GM19240 (cell line): ENCODE data around the gene OR51V1.
A peak's percentile ranks its signal among the peaks of the same experiment; 100 is the strongest.

Experiments used
- DNase-seq: peaks from one replicate; pipeline ENCODE4 v3.0.0; 2011; ENCODE audit warnings: low spot score; ENCODE audit not compliant: insufficient read length

Gene OR51V1

DNA sequence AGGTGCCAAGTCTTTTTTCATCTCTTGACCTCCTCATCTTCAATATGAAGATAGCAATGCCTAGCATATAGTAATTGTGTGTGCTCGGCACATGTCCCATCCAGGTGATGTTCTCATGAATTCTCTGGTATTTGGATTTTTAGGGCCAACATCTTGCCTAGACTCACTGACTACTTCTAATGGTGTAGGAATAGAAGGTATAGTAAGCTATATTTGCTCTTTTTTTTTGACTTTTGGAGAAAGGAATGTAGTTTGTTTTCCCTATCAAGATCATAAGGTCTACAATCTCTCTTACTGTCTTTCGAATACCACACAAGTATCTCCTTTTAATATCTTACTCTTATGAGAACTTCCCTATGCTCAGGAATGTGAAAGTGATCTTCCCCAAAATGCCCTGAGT lies 30.6 kb upstream of the OR51V1 start:
- no peak for DNase-seq

DNA sequence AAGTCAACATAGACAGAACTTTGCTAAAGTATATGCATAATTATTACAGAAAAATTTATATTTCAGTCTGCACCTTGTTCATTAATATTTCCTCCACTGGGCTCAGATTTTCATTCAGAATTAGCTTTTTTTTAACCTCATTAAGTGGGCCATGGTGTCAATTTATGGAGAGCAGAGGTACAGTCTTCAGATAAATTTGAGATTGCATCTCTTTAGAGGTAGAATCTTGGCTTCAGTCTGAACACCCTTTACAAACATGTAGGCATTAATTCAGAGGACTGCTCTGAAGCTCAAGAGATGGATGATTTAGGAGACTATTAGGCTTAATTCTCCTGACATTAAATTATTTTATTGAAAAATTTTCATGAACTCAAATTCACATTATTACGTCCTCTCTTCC lies 29.8 kb upstream of the OR51V1 start:
- DNase-seq: no peak

DNA sequence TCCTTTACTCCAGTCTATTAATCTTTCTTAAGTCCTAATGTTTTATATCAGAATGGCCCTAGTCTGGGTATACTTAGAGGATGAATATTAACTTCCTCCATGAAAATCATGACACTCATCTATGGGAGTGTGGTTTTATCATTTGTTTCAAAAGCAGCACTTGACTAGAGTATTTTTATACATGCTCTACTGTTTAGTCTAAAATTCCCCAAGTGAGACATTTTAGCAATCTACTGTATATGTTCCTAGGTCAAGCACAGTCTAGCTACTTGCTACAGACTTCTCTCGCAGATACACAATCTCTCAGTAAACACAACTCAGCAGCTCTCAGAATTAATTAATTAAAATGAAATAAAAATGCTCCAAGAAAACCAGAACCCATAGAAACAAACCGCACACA lies 29.3 kb upstream of the OR51V1 start:
- DNase-seq: no peak

DNA sequence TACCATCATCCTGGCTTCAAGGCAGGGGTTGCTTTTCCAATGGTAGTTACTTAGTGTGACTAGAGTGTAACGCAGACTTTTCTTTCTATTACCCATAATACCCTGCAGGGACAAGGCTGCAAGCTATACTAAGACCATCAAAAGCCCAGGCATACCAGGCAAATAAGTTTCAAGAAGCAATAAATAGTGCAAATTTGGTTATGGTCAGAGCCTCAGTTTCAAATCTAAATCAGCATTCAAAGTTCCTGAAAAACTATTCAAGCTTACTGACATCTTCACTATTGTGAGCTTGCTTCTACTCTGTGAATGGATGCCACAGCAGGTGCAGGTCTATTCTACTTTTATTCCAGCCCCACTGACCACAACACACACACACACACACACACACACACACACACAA lies 28.9 kb upstream of the OR51V1 start:
- no peak for DNase-seq

DNA sequence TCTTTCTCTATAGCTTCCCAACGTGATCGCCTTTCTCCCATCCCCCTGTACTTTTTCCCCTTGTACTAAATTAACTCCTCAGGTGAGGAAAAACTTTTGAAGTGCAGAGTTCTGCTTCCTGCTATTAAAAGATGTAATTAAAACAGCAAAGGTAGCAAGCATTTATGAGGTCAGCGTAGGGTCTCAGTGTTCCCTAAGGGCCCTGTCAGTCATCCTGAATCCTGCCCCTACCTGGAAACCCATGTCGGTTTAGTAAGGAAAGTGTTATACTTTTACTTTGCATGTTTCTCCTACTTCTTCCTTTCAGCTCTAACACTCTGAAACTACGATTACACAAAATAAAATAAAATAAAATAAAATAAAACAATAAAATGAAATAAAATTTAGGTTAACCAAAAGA lies 27.6 kb upstream of the OR51V1 start:
- DNase-seq: no peak

DNA sequence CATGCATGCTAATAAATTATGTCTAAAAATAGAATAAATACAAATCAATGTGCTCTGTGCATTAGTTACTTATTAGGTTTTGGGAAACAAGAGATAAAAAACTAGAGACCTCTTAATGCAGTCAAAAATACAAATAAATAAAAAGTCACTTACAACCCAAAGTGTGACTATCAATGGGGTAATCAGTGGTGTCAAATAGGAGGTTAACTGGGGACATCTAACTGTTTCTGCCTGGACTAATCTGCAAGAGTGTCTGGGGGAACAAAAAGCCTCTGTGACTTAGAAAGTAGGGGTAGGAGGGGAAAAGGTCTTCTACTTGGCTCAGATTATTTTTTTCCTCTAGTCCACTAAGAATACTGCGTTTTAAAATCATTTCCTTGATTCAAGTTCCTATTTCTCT lies 27.2 kb upstream of the OR51V1 start:
- no peak for DNase-seq

DNA sequence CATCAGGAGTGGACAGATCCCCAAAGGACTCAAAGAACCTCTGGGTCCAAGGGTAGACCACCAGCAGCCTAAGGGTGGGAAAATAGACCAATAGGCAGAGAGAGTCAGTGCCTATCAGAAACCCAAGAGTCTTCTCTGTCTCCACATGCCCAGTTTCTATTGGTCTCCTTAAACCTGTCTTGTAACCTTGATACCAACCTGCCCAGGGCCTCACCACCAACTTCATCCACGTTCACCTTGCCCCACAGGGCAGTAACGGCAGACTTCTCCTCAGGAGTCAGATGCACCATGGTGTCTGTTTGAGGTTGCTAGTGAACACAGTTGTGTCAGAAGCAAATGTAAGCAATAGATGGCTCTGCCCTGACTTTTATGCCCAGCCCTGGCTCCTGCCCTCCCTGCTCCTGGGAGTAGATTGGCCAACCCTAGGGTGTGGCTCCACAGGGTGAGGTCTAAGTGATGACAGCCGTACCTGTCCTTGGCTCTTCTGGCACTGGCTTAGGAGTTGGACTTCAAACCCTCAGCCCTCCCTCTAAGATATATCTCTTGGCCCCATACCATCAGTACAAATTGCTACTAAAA lies 26.3 kb upstream of the OR51V1 start, which contains the start of gene HBB:
HBB (minus strand) TSS at position 340 of the 579 bp plus-strand sequence; CDS start at position 290, 50 bp downstream.
- no peak for DNase-seq

DNA sequence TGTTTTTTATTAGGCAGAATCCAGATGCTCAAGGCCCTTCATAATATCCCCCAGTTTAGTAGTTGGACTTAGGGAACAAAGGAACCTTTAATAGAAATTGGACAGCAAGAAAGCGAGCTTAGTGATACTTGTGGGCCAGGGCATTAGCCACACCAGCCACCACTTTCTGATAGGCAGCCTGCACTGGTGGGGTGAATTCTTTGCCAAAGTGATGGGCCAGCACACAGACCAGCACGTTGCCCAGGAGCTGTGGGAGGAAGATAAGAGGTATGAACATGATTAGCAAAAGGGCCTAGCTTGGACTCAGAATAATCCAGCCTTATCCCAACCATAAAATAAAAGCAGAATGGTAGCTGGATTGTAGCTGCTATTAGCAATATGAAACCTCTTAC lies 25.0 kb upstream of the OR51V1 start:
- DNase-seq: no peak

DNA sequence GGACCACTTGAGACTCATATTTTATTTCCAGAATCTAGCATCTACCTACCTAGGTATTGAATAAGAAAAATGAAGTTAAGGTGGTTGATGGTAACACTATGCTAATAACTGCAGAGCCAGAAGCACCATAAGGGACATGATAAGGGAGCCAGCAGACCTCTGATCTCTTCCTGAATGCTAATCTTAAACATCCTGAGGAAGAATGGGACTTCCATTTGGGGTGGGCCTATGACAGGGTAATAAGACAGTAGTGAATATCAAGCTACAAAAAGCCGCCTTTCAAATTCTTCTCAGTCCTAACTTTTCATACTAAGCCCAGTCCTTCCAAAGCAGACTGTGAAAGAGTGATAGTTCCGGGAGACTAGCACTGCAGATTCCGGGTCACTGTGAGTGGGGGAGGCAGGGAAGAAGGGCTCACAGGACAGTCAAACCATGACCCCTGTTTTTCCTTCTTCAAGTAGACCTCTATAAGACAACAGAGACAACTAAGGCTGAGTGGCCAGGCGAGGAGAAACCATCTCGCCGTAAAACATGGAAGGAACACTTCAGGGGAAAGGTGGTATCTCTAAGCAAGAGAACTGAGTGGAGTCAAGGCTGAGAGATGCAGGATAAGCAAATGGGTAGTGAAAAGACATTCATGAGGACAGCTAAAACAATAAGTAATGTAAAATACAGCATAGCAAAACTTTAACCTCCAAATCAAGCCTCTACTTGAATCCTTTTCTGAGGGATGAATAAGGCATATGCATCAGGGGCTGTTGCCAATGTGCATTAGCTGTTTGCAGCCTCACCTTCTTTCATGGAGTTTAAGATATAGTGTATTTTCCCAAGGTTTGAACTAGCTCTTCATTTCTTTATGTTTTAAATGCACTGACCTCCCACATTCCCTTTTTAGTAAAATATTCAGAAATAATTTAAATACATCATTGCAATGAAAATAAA lies 24.3 kb upstream of the OR51V1 start:
- DNase-seq: no peak

DNA sequence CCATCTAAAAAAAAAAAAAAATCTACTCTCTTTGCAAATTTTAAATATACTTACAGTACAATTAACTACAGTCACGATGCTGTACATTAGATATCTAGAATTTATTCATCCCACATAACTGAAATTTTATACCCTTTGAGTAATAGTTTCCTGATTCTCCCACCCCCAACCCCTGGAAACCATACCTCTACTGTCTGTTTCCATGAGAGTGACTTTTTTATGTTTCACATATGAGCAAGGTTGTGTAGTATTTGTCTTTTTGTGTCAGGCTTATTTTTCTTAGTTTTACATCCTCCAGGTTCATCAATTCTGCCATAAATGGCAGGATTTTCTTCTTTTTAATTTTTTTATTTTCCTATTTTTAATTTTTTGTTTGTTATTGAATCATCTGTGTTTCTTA lies 23.2 kb upstream of the OR51V1 start:
- DNase-seq: no peak

DNA sequence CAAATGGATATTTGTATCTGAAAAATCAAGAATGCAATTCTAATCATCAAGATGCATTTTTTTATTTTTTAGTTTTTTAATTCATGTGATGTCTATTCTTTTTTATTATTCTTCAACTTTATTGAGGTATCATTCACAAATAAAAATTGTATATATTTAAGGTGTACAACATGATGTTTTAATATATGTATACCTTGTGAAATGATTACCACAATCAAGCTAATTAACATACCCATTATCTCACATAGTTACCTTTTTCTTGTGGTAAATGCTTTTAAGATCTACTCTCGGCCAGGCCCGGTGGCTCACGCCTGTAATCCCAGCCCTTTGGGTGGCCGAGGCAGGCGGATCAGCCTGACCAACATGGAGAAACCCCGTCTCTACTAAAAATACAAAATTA lies 22.7 kb upstream of the OR51V1 start:
- no peak for DNase-seq

DNA sequence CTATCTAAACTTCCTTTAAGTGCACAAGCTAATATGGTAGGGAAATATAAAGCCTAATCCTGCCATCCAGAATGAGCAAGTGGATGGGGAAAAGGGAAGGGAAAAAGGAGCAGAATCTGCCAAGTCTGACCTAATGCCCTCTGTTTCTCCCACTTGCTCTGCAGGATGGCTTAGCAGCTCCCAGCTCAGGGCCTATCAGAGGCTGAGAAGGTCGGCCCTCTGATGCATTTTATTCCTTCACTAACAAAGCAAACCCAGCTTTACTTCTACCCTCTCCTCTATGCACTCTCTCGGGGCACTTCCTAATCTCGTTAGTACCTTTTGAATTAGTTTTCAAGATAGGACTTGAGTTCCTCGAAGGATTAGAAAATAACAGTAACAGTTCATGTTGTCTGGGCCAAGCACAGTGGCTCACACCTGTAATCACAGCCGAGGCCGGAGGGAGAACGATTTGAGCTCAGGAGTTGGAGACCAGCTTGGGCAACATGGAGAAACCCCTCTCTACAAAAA lies 9.9 kb upstream of the OR51V1 start:
- DNase-seq: no peak

DNA sequence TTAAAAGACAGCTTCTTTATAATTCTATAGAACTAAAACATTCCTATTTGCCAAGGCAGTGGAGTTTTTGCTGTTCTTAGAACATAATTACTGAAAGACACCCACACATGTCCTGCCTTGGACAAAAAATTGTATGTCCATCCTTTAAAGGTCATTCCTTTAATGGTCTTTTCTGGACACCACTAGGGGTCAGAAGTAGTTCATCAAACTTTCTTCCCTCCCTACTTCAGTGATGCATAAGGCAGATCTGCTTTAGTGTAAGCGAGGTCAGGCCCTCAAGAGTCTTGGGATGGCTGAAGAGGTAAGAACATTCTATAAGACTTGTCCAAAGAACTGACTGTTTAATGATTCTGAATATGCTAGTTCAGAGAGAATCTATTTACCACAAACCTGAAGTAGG lies 4.3 kb upstream of the OR51V1 start:
- DNase-seq: peak; percentile 19

DNA sequence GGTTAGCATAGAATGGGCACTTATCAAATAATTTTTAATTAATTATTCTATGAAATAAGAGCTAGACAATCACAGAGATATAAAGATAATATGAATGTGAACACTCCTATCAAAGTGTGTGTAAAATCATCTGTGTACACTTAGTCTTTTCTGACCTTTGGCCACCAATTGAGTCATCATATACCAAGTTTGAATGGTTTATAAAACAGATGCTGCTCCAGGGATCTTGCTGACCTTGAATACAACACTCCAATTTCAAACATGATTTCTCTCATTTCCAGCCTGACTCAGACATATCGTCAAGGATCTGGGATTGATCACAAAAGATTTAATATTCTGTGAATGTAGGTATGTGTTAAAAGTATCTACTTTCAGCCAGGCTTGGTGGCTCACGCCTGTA lies 2.9 kb upstream of the OR51V1 start:
- DNase-seq: no peak

DNA sequence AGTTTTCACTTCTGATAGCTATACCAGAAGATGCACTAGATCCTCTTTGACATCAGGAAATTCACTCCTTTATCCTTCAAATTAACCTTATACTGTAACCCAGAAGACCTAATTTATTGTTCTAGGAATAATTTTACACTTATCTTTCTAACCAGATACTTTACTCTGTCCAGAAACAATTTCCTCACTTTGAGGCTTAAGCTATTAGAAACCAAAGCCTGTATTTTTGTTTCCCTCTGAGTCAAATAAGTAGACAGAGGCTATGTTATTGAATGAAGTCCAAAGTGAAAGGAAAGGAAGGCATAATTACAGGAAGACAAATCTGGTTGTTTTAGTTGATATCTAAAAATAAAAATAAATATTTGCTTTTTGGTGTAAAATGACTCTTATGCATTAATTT lies 2.2 kb downstream of the OR51V1 start:
- DNase-seq: no peak

DNA sequence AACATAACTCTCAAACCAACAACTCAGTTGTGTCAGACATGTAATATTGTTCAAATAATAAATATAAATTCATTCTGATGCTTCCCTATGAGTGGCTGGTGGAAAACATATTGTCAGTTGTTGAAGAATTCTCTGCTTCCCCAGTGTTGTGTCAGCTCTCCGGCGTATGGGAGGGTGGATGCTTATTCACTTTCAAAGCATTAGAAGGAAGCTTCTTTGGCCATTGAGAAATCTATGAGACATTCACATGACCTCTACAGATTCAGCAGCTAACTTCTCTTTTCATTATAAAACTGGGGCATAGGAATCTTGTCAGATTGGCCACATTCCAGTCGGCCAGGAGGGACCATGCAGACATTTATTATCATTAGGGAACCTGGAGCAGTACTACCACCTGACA lies 2.9 kb downstream of the OR51V1 start:
- DNase-seq: no peak

DNA sequence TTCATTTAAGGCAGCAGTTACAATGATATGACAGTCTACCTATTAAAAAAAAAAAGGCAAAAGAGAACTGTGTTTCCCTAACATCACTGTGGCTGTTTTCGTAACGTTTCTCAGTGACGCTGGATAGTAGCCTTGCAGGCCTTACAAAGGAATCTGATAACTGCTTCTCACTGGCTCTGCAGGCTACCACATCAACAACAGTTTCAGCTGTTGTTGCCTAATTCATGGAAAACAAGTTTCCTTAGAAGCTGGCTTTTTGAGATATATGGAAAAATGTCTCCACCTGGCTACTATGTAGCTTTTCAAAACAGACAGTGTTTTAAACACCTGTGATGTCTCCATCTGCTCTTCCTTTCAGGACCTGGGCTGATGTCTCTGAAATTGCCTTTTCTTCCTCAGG lies 3.8 kb downstream of the OR51V1 start:
- DNase-seq: no peak

DNA sequence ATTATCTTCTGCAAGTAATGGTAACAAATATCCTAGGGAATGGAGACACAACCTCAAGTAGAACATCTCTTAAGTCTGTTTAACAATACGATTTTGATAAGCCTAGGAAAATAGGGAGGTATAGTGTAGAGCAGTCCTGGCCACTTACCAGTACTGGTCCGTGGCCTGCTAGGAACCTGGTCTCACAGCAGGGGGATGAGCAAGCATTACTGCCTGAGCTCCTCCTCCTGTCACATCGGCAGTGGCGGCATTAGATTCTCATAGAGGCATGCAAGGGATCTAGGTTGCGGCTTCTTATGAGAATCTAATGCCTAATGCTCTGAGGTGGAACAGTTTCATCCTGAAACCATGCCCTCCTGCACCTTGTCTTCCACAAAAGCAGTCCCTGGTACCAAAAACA lies 4.4 kb downstream of the OR51V1 start:
- no peak for DNase-seq

DNA sequence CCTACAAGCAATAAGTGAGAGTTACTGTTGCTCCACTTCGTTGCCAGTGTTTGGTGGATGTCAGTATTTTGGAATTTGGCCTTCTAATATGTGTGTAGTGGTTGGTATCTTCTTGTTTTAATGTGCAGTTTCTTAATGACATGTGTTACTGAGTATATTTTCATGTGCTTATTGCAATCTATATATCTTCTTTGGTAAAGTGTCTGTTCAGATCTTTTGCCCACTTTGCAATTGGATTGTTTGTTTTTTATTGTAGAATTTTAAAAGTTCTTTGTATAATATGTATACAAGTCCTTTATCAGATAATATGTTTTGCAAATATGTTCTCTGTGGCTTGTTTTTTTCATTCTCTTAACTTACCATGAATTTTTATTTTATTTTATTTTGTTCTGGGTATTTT lies 7.7 kb downstream of the OR51V1 start:
- DNase-seq: no peak

DNA sequence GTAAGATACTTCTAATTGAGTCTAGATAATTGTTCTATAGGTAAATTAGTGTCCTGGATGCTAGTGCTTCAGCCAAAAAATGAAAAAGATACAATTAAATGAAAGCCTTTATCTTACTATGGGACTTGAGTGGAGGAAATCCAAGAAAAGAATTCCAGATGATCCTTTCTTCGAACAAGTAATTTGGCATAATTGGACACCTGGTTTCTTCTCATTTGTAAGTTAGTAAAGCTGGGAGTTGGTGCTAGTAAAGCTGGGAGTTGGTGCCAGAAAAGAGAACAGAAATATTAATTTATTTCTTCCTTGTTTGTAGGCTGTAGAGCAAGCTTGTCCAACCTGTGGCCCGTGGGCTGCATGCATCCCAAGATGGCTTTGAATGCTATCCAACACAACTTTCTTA lies 12.3 kb downstream of the OR51V1 start:
- DNase-seq: no peak

DNA sequence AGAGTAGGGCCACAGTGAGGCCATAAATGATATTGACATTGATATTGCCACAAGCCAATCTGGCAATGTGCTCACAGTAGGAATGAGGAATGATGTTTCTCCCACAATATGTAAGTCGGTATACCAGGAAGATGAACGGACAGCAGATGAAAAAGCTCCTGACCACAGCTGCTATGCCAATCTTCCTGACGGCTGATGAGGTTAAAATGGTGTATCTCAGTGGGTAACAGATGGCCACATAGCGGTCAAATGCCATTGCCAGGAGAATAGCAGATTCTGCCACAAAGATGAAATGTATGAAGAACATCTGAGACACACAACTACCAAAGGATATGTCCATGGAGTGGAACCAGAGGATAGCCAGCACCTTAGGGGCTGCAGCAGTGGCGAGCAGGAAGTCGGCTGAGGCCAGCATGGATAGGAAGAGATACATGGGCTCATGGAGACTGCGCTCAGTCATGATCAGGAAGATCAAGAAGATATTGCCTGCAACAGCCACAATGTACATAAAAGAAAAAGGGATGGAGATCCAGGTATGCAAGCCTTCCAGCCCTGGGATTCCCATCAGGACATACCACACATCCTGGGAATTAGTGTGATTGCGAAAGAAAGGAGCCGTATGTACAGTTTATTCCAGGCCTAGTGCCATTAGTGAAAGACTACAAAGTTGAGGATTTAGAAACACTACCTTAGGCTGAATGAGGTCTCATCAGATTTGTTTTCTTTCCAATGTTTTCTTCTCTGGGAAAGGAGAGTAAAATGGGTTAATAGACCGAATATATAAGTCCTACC lies 22.2 kb downstream of the OR51V1 start:
- no peak for DNase-seq

DNA sequence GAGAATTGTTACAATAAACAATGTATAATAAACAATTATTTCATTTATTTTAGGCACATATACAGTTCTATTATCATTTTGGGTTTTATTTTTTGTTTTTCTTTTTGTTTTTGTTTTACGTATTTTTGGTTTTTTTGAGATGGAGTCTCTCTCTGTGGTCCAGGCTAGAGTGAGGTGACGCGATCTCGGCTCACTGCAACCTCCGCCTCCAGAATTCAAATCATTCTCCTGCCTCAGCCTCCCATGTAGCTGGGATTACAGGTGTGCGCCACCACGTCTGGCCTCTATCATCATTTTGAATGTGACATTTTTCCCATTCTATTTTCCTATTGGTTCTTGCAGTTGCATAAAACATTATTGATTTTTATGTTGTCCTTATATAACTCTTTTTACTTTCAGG lies 25.5 kb downstream of the OR51V1 start:
- no peak for DNase-seq
